ENCODE results near the gene CFAP20.
A peak's percentile ranks its signal among the peaks of the same experiment; 100 is the strongest.

Gene CFAP20

DNA sequence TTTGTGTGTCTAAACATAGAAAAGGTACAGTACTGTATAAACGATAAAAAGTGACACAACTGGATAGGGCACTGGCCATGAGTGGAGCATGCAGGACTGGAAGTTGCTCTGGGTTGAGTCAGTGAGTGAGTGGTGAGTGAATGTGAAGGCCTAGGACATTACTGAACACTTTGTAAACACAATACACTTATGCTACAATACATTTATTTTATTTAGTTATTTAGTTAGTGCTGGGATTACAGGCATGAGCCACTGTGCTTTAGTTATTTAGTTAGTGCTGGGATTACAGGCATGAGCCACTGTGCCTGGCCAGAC lies 4.6 kb downstream of the CFAP20 start:
- DNase-seq (ENCODE audit: low spot score): no peak

DNA sequence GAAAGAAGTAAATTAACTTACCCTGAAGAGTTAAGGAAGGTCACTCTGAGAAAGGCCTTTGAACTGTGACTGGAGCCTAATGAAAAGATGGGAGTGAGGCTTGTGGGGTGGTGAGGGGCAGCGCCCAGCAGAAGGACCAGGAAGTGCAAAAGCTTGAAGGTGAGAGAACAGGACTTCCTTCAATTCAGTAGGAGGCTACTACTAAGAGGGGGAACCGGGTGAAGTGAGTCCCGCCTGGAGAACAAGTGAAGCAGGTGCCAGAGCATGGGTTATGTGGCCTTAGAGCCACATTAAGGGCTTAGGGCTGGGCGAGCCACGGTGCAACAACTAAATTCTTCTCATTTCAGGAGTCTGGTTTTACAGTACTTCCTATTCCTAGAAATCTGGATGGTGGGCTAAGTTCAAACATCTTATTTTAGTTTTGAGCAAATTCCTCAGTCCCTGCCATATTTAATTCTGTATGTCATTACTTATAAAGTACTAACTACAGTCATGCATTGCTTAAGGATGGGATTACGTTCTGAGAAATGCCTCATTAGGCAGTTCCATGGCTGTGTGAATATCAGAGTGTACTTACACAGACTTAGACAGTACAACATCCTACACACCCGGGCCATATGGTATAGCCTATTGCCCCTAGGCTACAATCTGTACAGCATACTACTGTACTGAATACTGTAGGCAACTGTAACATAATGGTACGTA lies 5.1 kb downstream of the CFAP20 start:
- DNase-seq (ENCODE audit: low spot score): no peak

DNA sequence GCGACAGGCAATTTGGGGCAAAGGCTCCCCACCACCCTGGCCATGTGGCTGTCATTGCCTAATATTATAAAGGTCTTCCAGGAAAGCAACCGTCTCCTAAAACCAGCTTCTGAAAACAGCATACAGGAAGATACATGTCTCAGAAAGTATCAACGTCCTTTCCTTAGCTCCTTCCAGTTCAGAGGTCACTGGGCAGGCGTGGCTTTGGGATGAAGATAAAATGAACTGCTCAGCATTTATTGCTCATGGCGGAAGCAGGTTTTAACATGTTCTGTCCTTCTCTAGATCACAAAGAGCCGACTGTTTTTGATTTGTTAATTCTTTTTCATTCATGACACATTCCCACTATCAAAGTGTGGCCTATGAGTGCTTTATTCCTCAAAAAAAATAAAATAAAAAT lies 8.0 kb downstream of the CFAP20 start:
- DNase-seq (ENCODE audit: low spot score): no peak

DNA sequence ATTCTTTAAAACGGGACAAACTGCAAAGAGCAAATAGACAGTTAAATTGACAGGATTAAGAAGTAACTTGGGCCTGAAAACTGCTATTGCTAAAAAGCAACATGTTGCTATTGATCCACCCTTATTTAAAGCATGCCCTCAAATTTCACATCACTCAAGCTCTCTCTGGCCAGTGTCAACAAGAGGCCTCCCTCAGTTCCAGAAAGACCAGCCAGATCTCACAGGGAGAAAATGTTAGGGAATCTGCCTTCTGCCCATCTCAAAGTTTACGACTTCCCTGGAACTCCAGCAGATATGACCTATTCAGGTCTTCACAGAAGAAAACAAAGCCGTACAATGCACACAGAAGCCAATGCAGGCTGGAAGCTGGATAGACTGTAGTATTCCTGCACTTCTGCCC lies 8.9 kb downstream of the CFAP20 start:
- DNase-seq (ENCODE audit: low spot score): no peak

DNA sequence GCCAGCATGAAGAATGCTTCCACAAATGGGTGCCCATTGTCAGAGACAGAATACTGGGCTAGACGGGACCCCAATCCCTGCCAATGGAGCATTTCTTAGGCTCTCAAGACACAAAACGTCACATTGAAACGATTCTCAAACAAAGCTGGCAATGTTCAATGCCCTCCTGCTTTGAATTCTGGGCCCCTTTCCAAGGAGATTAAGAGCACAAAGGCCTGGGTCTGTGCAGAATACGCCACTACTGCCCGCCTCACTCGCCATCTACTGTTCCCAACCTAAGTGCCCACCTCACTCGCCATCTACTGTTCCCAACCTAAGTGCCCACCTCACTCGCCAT lies 9.7 kb downstream of the CFAP20 start:
- no peak for DNase-seq (ENCODE audit: low spot score)

DNA sequence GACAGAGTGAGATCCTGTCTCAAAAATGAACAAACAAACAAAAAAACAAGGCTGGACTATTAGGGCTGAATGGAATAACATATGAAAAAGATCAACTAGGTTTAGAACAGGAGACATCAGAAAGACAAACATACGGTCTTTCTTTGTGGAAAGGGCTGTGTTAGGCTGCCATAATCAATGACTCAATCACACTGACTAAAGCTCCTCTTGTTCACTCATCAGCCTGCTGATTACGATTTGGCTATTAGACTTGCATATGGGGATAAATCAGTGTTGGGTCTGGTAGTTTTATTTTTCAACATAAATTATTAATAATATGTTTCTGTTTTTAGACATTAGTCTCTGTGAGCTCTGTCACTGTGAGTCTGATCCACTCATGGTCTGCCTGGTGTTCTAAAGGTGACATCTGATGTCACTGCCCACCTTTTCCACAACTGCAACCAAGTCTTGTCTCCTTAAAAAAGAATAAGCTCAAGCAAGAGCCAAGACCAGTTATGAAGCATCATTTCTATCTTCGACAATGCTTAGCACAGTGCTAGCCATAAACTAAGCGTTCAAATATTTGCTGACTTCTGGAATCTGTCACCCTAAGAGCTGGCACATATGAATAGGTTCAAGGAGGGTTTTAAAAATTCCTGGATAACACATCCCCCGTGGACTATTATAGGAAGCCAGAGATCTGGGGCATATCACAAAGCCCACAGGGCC lies 10.2 kb downstream of the CFAP20 start:
- no peak for DNase-seq (ENCODE audit: low spot score)

DNA sequence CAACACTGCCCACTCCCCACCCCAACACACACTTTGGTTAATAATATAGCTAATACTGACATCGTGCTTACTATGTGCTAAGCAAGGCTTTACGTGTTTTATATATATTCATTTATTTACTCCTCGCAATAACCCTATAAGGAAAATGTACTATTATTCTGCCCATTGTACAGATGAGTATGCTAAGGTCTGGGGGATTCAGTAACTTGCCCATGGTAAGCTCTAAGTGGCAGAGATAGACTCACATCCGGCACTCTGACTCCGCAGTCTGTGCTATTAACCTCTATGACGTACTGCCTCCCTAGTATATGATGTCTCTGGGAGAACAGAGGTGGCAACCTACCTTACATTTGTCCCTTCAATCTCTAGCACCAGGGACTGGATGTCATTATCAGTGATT lies 12.7 kb downstream of the CFAP20 start:
- no peak for DNase-seq (ENCODE audit: low spot score)

DNA sequence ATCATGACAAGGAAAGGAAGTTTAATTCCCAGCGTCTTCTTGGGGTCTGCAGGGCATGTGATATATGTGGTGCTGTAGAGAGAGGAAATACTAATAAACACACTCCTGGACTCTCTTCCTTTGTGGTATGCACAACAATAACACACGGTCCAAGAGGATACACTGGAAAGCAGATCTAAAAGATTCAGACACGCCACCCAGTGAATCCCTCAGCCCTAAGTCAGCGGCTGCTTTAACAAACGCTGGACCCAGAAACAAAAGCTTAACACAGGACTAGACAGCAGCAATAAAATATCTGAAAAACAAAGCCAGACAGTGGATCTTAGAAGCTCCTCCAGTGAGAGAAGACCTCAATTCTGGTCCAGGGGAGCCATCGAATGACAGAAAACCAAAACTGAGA lies 13.1 kb downstream of the CFAP20 start:
- DNase-seq (ENCODE audit: low spot score): no peak

DNA sequence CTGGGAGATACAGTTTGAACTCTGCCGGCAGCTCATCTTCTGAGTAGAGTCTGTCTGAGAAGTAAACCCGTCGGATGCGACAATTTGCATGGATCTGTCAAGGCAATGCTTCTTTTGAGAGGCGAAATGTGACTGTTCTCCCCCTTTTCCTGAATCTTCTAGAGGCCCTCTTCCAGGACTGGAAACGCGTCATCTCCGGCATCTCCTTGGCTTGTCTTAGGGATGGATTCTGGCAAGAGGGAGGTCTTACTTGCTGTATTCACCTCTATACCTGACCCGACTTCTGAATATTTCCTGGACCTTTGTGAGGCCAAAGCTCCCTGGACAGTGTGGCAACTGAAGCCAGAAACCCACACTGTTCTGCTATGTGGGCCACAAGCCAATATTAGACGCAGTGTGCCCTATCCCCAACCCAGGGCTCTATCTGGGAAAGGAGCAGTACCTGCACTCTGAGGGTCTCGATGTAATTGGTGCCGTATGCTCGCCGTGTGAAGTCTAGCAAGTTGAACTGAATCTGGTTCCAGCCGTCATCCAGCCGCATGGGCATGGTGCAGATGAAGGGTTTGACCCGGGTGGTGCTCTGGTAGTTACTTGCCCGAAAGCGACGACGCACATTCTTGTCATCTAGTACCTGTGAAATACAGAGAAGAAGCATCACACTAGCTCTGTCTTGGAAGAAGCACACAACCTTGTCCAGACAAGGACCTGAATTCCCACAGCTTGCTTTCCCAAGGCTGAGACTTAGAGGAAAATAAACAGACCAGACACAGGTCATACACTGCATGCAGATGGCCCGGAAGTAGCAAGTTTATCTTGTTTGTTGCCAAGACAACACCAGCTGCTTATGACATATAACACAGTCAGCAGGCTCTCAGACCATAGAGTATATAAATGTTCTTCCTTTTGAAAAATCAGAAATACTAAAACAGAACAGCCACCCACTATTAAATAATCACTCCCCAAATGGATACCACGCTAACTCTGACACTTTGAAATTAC lies 14.1 kb downstream of the CFAP20 start:
- DNase-seq (ENCODE audit: low spot score): no peak

DNA sequence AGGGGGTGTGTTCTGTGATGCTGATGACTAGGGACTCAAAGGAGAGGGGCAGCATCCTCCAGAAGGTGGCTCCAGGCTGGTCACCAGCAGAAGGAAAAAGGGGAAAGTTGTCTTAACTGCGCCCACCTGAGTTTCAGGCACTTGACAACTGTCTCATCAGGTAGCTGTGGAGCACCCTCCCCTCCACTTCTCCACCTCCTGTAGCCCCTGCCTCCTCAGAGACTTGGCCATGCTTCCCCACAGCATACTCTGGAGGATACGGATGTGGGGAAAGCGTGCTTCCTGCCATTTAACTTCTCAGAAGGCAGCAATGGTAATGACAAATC lies 17.9 kb downstream of the CFAP20 start:
- DNase-seq (ENCODE audit: low spot score): no peak

DNA sequence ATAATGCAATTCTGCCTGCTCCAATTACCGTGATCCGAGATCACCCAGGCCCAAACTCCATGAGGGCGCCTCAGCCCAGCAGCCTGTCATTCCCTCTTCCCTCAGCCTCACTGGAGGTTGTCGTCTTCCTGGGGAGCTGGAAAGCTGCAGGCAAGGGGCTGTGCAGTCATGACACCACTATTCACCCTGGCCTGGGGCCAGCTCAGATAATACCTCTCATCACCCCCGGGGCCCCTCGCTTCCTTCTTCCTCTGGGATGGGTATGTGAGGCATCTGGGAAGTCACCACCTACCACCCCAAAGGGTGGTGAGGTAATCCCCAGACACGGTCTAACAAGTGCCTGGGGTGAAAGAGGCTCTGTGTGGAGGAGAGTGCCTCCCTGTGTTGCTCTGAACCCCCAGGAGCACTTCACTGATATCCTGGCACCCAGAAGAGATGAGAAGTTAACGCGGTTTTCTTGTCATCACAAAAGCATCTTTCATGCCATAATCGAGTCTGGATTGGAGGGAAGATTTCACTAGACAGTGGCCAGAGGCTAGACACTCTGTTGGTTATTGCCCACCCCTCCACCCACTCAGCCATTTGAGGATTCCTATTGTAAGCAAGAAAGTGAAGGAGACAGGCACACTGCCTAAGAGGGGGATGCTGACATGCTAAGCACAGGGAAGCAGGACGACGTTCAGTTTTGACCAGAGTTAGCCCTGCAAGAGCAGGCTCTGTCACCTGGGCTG lies 18.4 kb downstream of the CFAP20 start:
- DNase-seq (ENCODE audit: low spot score): no peak

DNA sequence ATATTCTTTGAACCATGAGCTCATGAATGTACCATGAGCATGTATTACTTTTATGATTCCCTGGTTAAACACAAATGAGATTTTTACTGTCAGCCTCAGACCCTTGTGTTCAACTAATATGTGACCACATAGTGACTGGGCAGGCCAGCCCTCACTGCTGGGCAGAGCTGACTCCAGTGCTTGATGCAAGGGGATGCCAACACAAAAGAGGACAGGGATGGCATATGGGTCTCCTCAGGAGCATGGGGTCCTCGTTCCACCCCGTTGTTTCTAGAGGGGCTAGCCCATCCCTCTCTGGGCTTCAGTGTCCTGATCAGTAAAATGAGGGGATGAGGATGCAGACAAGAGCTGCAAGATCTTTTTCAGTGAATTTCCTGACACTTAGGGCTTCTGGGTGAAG lies 19.3 kb downstream of the CFAP20 start:
- DNase-seq (ENCODE audit: low spot score): no peak

DNA sequence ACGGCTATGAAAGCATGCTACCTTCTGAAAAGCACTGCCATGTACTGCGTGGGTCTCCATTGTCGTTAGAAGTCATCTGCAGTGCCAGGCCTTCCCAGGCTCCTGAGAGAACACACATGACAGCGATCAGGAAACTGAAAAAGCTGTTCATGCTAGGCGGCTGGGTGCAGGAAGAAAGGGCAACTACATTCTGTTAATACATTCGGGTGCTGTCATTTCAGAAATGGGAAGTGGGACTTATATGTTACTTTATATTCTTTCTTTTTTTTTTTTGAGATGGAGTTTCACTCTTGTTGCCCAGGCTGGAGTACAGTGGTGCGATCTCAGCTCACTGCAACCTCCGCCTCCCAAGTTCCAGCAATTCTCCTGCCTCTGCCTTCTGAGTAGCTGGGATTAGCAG lies 19.9 kb downstream of the CFAP20 start:
- DNase-seq (ENCODE audit: low spot score): no peak

DNA sequence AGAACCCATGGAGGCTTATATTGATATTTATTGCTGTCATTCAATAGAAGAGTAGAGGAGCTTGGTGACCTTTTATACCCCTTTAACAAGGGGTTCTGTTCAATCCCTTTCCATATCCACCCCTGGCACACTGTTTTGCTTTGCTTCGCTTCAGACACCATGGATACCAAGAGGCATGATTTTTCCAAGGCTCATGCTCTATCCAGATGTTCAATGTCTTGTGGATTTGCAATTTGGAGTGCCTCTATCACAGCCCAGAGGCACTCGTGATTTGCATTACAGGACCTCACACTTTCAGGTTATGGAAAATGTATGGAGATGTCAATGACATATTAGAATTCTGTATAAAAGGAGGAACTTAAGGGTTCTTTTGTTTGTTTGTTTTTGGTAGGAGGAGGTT lies 21.5 kb downstream of the CFAP20 start:
- no peak for DNase-seq (ENCODE audit: low spot score)

DNA sequence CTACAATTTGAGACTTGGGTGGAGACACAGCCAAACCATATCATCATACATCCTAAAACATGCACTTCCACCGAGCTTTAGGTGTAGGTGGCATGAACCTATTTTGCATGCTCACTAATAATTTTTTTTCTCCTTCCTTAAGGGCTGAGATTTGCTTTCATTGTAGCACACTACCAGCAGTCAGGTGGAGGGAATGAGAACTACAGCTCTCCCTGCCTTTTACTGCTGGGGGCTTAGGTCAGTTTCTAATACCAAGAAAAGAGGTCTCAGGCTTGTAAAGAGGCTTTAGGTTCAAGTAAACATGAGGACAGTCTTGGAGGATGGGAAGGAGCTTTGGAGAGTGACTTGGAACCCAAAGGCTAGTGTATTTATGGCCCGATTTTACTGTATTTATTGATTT lies 22.0 kb downstream of the CFAP20 start:
- no peak for DNase-seq (ENCODE audit: low spot score)

DNA sequence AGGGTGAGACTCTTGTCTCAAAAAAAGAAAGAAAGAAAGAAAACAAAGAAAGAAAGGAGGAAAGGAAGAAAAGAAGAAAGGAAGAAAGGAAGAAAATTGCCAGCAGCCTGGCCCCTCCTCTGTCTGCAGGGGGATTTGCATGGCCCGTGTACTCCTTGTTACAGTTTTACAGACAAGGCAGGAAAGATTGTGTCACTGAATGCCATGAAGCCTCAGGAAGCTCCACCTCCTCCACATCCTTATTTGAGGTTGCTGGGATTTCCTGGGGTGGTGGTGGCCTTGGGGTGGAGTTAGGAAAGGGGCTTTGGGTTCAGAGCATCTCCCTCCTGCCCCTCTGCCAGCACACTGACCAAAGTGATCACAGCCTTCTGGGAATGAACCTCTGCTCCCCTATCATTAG lies 23.6 kb downstream of the CFAP20 start:
- DNase-seq (ENCODE audit: low spot score): no peak

DNA sequence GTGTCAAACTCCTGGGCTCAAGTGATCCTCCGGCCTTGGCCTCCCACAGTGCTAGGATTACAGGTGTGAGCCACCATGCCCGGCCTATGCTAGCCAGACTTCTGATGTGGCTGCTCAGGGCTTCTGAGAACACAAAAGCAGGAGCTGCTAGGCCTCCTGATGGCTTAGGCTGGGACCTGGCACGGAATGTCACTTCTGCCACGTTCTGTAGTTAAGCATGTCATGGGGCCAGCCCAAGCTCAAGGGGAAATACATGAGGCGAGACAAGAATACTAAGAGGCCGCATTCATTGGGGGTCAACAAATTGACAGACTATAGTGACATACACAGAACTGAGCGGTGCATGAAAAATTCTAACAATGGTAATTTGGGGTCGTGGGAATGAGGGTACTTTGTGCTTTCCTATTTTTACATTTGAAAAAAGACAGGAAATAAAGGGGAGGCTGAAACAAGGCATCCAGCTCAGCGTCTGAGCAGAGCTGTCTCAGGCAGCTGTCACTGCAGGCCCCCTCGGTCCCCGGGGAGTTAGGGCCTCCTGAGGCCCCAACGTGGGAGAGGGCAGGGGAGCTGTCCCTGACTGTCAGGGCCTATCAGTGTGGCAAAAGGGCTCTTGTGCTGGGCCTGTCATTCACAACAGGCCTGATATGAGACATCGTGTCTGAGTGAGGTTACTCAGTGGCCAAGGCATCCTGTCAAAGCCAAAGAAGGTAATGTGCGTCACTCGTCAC lies 26.4 kb downstream of the CFAP20 start:
- DNase-seq (ENCODE audit: low spot score): no peak

DNA sequence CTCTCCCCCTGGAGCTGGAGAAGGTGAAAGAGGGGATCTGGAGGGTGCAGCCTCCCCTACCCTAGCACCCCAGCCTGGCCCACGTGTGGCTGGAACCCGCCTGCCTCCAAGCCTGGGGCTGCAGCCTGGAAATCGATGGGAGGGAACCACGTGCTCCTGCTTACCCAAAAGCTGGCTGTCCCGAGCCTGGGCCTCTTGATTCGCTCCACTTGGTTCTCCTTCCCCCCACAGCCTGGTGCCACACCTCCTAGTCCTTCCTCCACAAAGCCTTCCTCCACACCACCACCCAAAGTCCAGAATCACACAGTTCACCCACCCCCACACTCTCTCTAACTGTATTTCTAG lies 29.3 kb downstream of the CFAP20 start:
- no peak for DNase-seq (ENCODE audit: low spot score)

DNA sequence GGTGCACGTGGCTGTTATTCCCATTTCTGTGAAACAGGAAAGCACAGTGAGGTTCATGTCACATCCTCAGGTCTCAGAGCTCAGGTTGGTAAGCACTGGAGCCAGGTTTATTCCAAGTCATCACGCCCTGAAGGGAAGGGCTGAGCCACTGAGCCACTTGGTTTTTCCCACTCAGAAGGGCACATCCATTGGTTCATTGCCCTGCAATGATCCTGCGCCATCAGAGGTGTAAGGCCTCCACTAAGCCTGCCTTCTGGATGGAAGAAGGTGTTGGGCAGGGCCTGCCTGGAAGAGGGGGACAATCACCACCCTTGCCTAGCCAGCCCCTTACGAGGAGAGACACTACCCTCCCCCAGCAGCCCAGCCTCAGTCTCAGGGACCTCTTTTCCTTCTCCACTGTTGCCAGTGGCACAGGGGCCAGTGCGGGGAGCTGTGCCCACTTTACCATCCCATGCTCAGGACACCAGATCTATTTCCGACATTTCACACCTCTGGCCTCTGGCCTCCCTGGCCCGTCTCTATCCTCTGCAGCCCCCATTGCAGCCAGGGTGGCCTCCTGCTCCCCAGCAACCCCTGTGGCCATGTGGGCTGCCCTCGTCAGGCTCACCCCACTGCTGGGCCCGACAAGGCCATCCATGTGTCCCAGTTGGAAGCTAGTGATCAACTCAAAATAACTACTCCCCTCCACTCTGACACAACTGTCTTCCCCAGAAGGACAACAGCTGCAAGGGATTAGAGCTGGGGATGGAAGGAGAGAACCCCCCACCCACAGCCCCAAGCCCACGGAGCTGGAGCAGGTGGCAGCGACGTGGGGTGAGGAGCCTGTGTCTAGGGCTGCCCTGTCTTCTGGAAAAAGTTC lies 29.9 kb downstream of the CFAP20 start:
- DNase-seq (ENCODE audit: low spot score): no peak

DNA sequence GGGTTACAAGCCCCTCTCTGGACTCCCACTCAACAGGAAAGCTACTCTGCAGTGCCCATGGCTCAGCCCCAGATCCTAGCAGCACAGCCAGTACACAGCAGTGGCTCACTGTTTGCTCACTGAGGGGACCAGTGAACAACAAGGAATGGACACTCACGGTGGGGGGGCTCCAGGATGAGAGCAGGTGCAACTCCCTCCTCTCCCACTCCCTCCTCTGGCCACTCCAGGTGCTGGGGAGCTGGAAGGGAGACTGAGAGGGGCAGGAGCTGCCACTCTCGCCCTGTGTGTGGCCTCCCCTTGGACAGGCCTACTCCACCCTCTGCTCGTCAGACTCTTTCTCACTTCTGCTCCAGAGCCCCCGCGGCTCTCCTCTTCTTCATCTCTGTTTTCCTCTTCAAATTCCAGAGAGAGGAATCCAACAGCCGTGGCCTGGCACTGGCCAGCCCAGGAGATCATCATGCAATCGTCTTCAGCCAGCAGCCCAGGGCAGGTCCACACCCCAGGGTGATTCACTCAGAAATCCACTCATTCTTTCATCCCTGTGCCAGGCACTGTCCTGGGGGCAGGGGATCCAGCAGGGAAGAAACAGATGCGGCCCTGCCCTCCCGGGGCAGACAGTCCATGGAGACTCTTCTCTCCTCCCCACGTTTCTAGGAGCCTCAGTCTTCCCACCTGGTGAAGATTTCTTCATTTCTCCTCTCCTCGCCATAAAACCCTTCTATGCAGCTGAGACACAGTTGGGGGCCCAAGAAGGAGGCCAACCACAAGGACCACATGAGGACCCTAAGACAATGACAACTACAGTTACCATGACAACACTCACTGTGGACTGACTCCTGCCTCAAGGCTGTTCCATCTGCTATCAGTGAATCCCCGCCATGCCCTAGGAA lies 30.7 kb downstream of the CFAP20 start:
- DNase-seq (ENCODE audit: low spot score): peak; percentile 85

All from GM03348 (cell line).